HepG2 (cell line): ENCODE results near the gene KLHL21. TPM values are rescaled to one million over a fixed set of nuclear protein-coding genes. Genes with fewer than 3 reads are reported as not detected.
A peak's percentile ranks its signal among the peaks of the same experiment; 100 is the strongest.

Experiments
- BORCS8-MEF2B ChIP-seq: sonication (generic); formaldehyde crosslinking; IDR thresholded peaks from 2 replicates; pipeline ENCODE4 v1.8.0; 2022; ENCODE audit warnings: mild to moderate bottlenecking, missing genetic modification reagents
- DNMT3B ChIP-seq: conservative IDR thresholded peaks from 2 replicates; pipeline ENCODE4 v1.6.1; 2016; ENCODE audit warnings: missing biosample characterization, control low read depth
- DZIP1 ChIP-seq: sonication (generic); formaldehyde crosslinking; IDR thresholded peaks from 2 replicates; pipeline ENCODE4 v1.5.0; 2020; ENCODE audit warnings: mild to moderate bottlenecking, missing genetic modification reagents
- MIXL1 ChIP-seq: IDR thresholded peaks from 2 replicates; pipeline ENCODE4 v1.6.1; 2016
- MTF1 ChIP-seq: sonication (generic); formaldehyde crosslinking; IDR thresholded peaks from 2 replicates; pipeline ENCODE4 v1.5.0; 2020; ENCODE audit warnings: missing genetic modification reagents
- NKX3-1 ChIP-seq: sonication (generic); formaldehyde crosslinking; IDR thresholded peaks from 2 replicates; pipeline ENCODE4 v1.5.0; 2020; ENCODE audit warnings: missing genetic modification reagents
- REST ChIP-seq, 2 experiments: IDR thresholded peaks; 2 replicates each; pipeline ENCODE4 v1.6.1; 2011 to 2012; ENCODE audit warnings: low read length in 2 of 2, borderline replicate concordance in 1 of 2, low read depth in 1 of 2, mild to moderate bottlenecking in 1 of 2, moderate library complexity in 1 of 2
- SRY ChIP-seq: sonication (generic); formaldehyde crosslinking; IDR thresholded peaks from 2 replicates; pipeline ENCODE4 v1.8.0; 2022; ENCODE audit warnings: mild to moderate bottlenecking, missing genetic modification reagents
- STAG1 ChIP-seq: sonication (generic); formaldehyde crosslinking; IDR thresholded peaks from 2 replicates; pipeline ENCODE4 v1.4.0; 2020; ENCODE audit warnings: missing genetic modification reagents
- TBX3 ChIP-seq: fragments of 450-650 bp; IDR thresholded peaks from 2 replicates; pipeline ENCODE4 v1.6.1; 2017; ENCODE audit warnings: antibody characterized with exemption, mild to moderate bottlenecking, inconsistent platforms, borderline replicate concordance
- ZFAT ChIP-seq: sonication (generic); formaldehyde crosslinking; conservative IDR thresholded peaks from 2 replicates; pipeline ENCODE4 v1.8.1; 2023; ENCODE audit warnings: missing genetic modification reagents, inconsistent platforms
- ZFP41 ChIP-seq: sonication (generic); formaldehyde crosslinking; IDR thresholded peaks from 2 replicates; pipeline ENCODE4 v1.4.0; 2020; ENCODE audit warnings: mild to moderate bottlenecking, missing genetic modification reagents, borderline replicate concordance
- ZMAT3 ChIP-seq: sonication (generic); formaldehyde crosslinking; conservative IDR thresholded peaks from 2 replicates; pipeline ENCODE4 v1.7.0; 2021; ENCODE audit warnings: missing genetic modification reagents
- ZNF432 ChIP-seq: sonication (generic); formaldehyde crosslinking; IDR thresholded peaks from 2 replicates; pipeline ENCODE4 v1.5.0; 2020; ENCODE audit warnings: missing genetic modification reagents, mild to moderate bottlenecking, borderline replicate concordance
- ZNF558 ChIP-seq: sonication (generic); formaldehyde crosslinking; IDR thresholded peaks from 2 replicates; pipeline ENCODE4 v1.9.0; 2022; ENCODE audit warnings: mild to moderate bottlenecking, missing genetic modification reagents, borderline replicate concordance
- ZNF562 ChIP-seq: sonication (generic); formaldehyde crosslinking; IDR thresholded peaks from 2 replicates; pipeline ENCODE4 v1.8.0; 2022; ENCODE audit warnings: missing genetic modification reagents, borderline replicate concordance
- ZNF597 ChIP-seq: sonication (generic); formaldehyde crosslinking; IDR thresholded peaks from 2 replicates; pipeline ENCODE4 v1.5.0; 2020; ENCODE audit warnings: missing genetic modification reagents
- ZNF703 ChIP-seq: sonication (generic); formaldehyde crosslinking; IDR thresholded peaks from 2 replicates; pipeline ENCODE4 v1.5.1; 2020; ENCODE audit warnings: missing genetic modification reagents, mild to moderate bottlenecking, moderate library complexity, borderline replicate concordance
- polyA plus RNA-seq, 8 experiments: library from polyadenylated mRNA; depleted of rRNA in 3 of 8; stranded (reverse) in 7 of 8; unstranded in 1 of 8; fragments of >200 nt; fragmentation: Illumina TruSeq in 4 of 8; extraction: Trizol in 4 of 8; gene quantifications; 2 replicates each; pipeline versions ENCODE4 v1.2.1 to v1.2.3, GENCODE V29; 2011 to 2016; ENCODE audit warnings: low read depth in 4 of 8, missing spikeins in 1 of 8, mixed read lengths in 1 of 8; ENCODE audit not compliant: insufficient read depth in 1 of 8
- total RNA-seq, 5 experiments: library from RNA; depleted of rRNA; stranded (reverse); fragments of >200 nt; fragmentation: Illumina TruSeq; extraction: Trizol; gene quantifications; 2 replicates each; pipeline ENCODE4 v1.2.3, GENCODE V29; 2016; ENCODE audit warnings: low read depth in 1 of 5
- TF ChIP-seq, protein P1 (sequence below): sonication (generic); formaldehyde crosslinking; IDR thresholded peaks from 2 replicates; pipeline ENCODE4 v1.4.0; 2020; ENCODE audit warnings: missing genetic modification reagents

The KLHL21 gene
- total and polyA plus RNA-seq, 2 of the 13 experiments (the other 11 are each of a cell fraction or from before 2014, with no cell fraction given), result 14.8 to 25.0 TPM

GRCh38 chr1:6554907-6555778, 47.5 kb downstream of the KLHL21 start, which contains the start of gene TAS1R1 (continued):
- TF ChIP-seq NKX3-1 (CRISPR knock-in tag) (no peak), TBX3 (no peak), STAG1 (CRISPR knock-in tag) (no peak), MTF1 (CRISPR knock-in tag) (no peak), ZNF597 (CRISPR knock-in tag) (no peak), ZNF432 (CRISPR knock-in tag) (no peak), ZNF562 (no peak), ZNF558 (no peak), BORCS8-MEF2B (CRISPR knock-in tag) (no peak), ZNF703 (no peak), MIXL1 (CRISPR knock-in tag) (no peak), REST (IDR thresholded peaks at IDR 0.05; ENCODE audit: borderline replicate concordance in 1 of 2, low read depth in 1 of 2, low read length in 2 of 2) (no peak), ZFAT (CRISPR knock-in tag) (no peak), ZFP41 (0 out of 2 replicates have a peak, but pooled peaks have one; percentile 74), DZIP1 (no peak), DNMT3B (CRISPR knock-in tag) (no peak), SRY (CRISPR knock-in tag) (no peak; the same call in 1 of the 2 replicates), ZMAT3 (CRISPR knock-in tag) (no peak)
- TF ChIP-seq, protein P1, sequence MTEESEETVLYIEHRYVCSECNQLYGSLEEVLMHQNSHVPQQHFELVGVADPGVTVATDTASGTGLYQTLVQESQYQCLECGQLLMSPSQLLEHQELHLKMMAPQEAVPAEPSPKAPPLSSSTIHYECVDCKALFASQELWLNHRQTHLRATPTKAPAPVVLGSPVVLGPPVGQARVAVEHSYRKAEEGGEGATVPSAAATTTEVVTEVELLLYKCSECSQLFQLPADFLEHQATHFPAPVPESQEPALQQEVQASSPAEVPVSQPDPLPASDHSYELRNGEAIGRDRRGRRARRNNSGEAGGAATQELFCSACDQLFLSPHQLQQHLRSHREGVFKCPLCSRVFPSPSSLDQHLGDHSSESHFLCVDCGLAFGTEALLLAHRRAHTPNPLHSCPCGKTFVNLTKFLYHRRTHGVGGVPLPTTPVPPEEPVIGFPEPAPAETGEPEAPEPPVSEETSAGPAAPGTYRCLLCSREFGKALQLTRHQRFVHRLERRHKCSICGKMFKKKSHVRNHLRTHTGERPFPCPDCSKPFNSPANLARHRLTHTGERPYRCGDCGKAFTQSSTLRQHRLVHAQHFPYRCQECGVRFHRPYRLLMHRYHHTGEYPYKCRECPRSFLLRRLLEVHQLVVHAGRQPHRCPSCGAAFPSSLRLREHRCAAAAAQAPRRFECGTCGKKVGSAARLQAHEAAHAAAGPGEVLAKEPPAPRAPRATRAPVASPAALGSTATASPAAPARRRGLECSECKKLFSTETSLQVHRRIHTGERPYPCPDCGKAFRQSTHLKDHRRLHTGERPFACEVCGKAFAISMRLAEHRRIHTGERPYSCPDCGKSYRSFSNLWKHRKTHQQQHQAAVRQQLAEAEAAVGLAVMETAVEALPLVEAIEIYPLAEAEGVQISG (CRISPR knock-in tag), result no peak; the same call in 1 of the 2 replicates
